Measurements from ENCODE around the gene GRM7. TPM values are rescaled to one million over a fixed set of nuclear protein-coding genes. Genes with fewer than 3 reads are reported as not detected.

Gene GRM7
- total RNA-seq, 1 experiment from 2014 or later: 0.28 TPM

- Histone ChIP-seq H2BK15ac (ENCODE audit: low read depth, low read length) (no peak overlapping the region), H4K5ac (ENCODE audit: insufficient read length, low read depth, low read length) (no peak overlapping the region), H4K20me1 (ENCODE audit: control insufficient read depth, insufficient read depth, insufficient read length) (no peaks in the 10 kb centered on the region), H4K8ac (replicated peaks; ENCODE audit: insufficient read length, low read depth, low read length) (no peak overlapping the region), H3K4me1 (ENCODE audit: insufficient read depth, low read length) (peaks cover 3% of the 10 kb centered on the region; the same call in 1 of the 2 replicates), H3K9ac (ENCODE audit: extremely low read depth, insufficient read length, low read length) (no peak overlapping the region), H3K4me2 (ENCODE audit: insufficient read depth, insufficient read length, low read length) (no peak overlapping the region), H3K23me2 (ENCODE audit: insufficient read length, low read depth, low read length, poor library complexity, severe bottlenecking) (no peaks in the 10 kb centered on the region), H3K9me3 (ENCODE audit: control insufficient read depth, low read depth, low read length) (no peaks in the 10 kb centered on the region), H4K91ac (ENCODE audit: insufficient read length, low read depth, low read length) (no peak overlapping the region), H3T11ph (ENCODE audit: low read length) (no peak overlapping the region), H3K79me1 (ENCODE audit: insufficient read depth, low read depth, low read length, poor library complexity, severe bottlenecking) (no peaks in the 10 kb centered on the region), H3K27ac (ENCODE audit: insufficient read length, low read depth, low read length) (no peak overlapping the region), H2AFZ (ENCODE audit: low read length) (no peak overlapping the region), H2BK20ac (ENCODE audit: low read depth, low read length, poor library complexity, severe bottlenecking) (no peak overlapping the region), H2AK5ac (ENCODE audit: insufficient read length, low read length) (no peak overlapping the region), H3K56ac (ENCODE audit: insufficient read length, low read depth, low read length) (no peak overlapping the region), H3K27me3 (ENCODE audit: insufficient read depth, low read length) (no peaks in the 10 kb centered on the region), H3K79me2 (ENCODE audit: insufficient read depth, low read length) (no peaks in the 10 kb centered on the region), H3K4ac (ENCODE audit: low read depth, low read length) (no peak overlapping the region), H2BK5ac (ENCODE audit: insufficient read length, low read length) (no peak overlapping the region), H2BK12ac (ENCODE audit: insufficient read length, low read depth, low read length) (no peak overlapping the region), H2BK120ac (ENCODE audit: low read depth, low read length, poor library complexity, severe bottlenecking) (no peak overlapping the region), H3K18ac (ENCODE audit: insufficient read length, low read depth, low read length) (no peak overlapping the region), H3K23ac (ENCODE audit: insufficient read length, low read depth, low read length) (no peak overlapping the region), H3K14ac (ENCODE audit: insufficient read depth, low read length) (no peak overlapping the region)
- Mint-ChIP-seq H3K4me3 (no peak overlapping the region), H3K9me3 (no peaks in the 10 kb centered on the region), H3K27me3 (ENCODE audit: low read depth) (no peaks in the 10 kb centered on the region), H3K27ac (no peak overlapping the region), H3K36me3 (ENCODE audit: insufficient read depth in 1 of 3, low read depth in 3 of 3) (no peaks in the 10 kb centered on the region; a peak in 1 of 7 replicates), H3K4me1 (peaks cover 15 to 18% of the 10 kb centered on the region in 2 experiments)
- no peak for DNase-seq
- no peak for TF ChIP-seq CTCF (conservative IDR thresholded peaks at IDR 0.05)
These were observed 873.5 kb downstream of the GRM7 start for GRCh38 chr3:7734456-7734855.
